MCF 10A (cell line): Measurements from ENCODE around the gene PLD1. TPM values are rescaled to one million over a fixed set of nuclear protein-coding genes. Genes with fewer than 3 reads are reported as not detected.
"Not testable (repeated sequence)": the region's sequence is repeated elsewhere in the genome, so short reads cannot be mapped to it uniquely, and the experiment has no call there.

ENCODE experiments used
- BruUV-seq: library from RNA; stranded (reverse); fragments of 400-500 nt; replicated peaks from 2 replicates; lab custom pipeline; 2021; lab: Mats Ljungman, UMichigan
- CTCF ChIA-PET: fragments of 300-600 bp; sonication (Branson Sonifier 250); formaldehyde crosslinking; extraction: SDS; loops from one replicate; lab custom pipeline; 2021; ENCODE audit warnings: antibody characterized with exemption, inconsistent platforms; lab: Yijun Ruan, JAX
- POLR2A ChIA-PET: fragments of 300-600, 350-650 bp; sonication (Branson Sonifier 250); formaldehyde crosslinking; extraction: SDS; loops from one replicate; lab custom pipeline; 2020; ENCODE audit warnings: antibody characterized with exemption, inconsistent platforms; lab: Yijun Ruan, JAX
- DNase-seq: peaks from one replicate; pipeline ENCODE4 v3.0.0-alpha.2; 2018; ENCODE audit not compliant: unreplicated experiment
- H3K27ac Mint-ChIP-seq: one replicate; pipeline ENCODE4 v1.8.0; 2022; ENCODE audit warnings: mild to moderate bottlenecking, low read depth, mixed read lengths; ENCODE audit not compliant: unreplicated experiment
- H3K27me3 Mint-ChIP-seq: one replicate; pipeline ENCODE4 v1.8.0; 2022; ENCODE audit warnings: mixed read lengths; ENCODE audit not compliant: insufficient read depth, unreplicated experiment
- H3K36me3 Mint-ChIP-seq: one replicate; pipeline ENCODE4 v1.8.0; 2022; ENCODE audit warnings: mild to moderate bottlenecking, moderate library complexity, mixed read lengths; ENCODE audit not compliant: insufficient read depth, unreplicated experiment
- H3K4me1 Mint-ChIP-seq: one replicate; pipeline ENCODE4 v1.8.0; 2022; ENCODE audit warnings: mixed read lengths; ENCODE audit not compliant: insufficient read depth, unreplicated experiment
- H3K4me3 Mint-ChIP-seq: one replicate; pipeline ENCODE4 v1.8.0; 2022; ENCODE audit warnings: mild to moderate bottlenecking, moderate library complexity, mixed read lengths; ENCODE audit not compliant: unreplicated experiment
- H3K9me3 Mint-ChIP-seq: one replicate; pipeline ENCODE4 v1.8.0; 2022; ENCODE audit warnings: mixed read lengths; ENCODE audit not compliant: unreplicated experiment
- intact Hi-C: fragments of 100-400 bp; cut with micrococcal nuclease; formaldehyde crosslinking; loops from 2 replicates; pipeline ENCODE4 v1.14.1; 2022
- total RNA-seq: library from RNA; stranded (reverse); gene quantifications from 2 replicates; pipeline ENCODE4 v1.2.3, GENCODE V29; 2022
- TF ChIP-seq, protein P1 (sequence below): fragments of 200-600 bp; IDR thresholded peaks from one replicate; pipeline ENCODE4 v1.8.0; 2022; ENCODE audit warnings: antibody characterized with exemption, mild to moderate bottlenecking; ENCODE audit not compliant: unreplicated experiment

The PLD1 gene
- total RNA-seq, 1 experiment from 2014 or later: 8.0 TPM

DNA sequence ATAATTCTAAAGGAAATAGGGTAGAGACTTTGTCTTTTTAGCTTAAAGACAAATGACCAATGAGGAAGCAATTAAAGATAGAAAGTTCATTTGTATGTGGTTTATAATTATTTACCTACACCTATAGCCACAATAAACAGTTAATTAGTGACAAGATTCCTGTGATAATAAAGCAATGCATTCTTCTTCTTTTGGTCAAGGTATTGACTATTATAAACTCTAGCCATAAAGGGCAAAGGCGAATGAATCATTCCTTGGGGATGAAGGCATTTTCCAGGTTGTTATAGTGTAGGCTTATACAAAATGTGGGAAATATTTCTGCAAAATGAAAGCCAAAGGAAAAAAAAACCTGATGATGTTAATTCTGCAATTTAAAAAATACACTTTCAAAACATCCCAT is 115.4 kb downstream of the PLD1 start:
- H3K4me1 Mint-ChIP-seq: no peaks in the 10 kb centered on the region
- H3K4me3 Mint-ChIP-seq: no peak overlapping the region
- no peak for DNase-seq
- H3K36me3 Mint-ChIP-seq: peaks cover 20% of the 10 kb centered on the region
- H3K27me3 Mint-ChIP-seq: no peaks in the 10 kb centered on the region
- intact Hi-C loops: no loop called here
- BruUV-seq: no TSS peak
- H3K27ac Mint-ChIP-seq: no peak overlapping the region
- CTCF ChIA-PET: interaction anchor here (1.6 kb wide), 1 partner anchor 77 kb away, joined by 5 read pairs; no protein-coding TSS in a partner anchor
- no peaks in the 10 kb centered on the region for H3K9me3 Mint-ChIP-seq
- POLR2A ChIA-PET: no interaction called here
- TF ChIP-seq, protein P1, sequence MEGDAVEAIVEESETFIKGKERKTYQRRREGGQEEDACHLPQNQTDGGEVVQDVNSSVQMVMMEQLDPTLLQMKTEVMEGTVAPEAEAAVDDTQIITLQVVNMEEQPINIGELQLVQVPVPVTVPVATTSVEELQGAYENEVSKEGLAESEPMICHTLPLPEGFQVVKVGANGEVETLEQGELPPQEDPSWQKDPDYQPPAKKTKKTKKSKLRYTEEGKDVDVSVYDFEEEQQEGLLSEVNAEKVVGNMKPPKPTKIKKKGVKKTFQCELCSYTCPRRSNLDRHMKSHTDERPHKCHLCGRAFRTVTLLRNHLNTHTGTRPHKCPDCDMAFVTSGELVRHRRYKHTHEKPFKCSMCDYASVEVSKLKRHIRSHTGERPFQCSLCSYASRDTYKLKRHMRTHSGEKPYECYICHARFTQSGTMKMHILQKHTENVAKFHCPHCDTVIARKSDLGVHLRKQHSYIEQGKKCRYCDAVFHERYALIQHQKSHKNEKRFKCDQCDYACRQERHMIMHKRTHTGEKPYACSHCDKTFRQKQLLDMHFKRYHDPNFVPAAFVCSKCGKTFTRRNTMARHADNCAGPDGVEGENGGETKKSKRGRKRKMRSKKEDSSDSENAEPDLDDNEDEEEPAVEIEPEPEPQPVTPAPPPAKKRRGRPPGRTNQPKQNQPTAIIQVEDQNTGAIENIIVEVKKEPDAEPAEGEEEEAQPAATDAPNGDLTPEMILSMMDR: no peak

DNA sequence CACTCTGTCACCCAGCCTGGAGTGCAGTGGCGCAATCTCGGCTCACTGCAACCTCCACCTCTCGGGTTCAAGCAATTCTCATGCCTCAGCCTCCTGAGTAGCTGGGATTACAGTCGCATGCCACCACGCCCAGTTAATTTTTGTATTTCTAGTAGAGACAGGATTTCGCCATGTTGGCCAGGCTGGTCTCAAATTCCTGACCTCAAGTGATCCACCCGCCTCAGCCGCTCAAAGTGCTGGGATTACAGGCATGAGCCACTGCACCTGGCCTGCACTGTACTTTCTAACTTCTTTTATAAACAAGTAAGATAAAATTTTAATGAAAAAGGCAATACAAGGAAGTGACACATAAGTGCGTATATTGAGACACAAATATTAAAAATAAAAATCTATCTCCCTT is 117.7 kb downstream of the PLD1 start:
- H3K36me3 Mint-ChIP-seq: peaks cover 16% of the 10 kb centered on the region
- POLR2A ChIA-PET, BruUV-seq, H3K9me3 Mint-ChIP-seq, H3K27ac Mint-ChIP-seq, DNase-seq, intact Hi-C loops, H3K4me3 Mint-ChIP-seq, H3K4me1 Mint-ChIP-seq, H3K27me3 Mint-ChIP-seq: not testable (repeated sequence)
- CTCF ChIA-PET: interaction anchor here (0.7 kb wide), 1 partner anchor 303 kb away, joined by 3 read pairs; no protein-coding TSS in a partner anchor

DNA sequence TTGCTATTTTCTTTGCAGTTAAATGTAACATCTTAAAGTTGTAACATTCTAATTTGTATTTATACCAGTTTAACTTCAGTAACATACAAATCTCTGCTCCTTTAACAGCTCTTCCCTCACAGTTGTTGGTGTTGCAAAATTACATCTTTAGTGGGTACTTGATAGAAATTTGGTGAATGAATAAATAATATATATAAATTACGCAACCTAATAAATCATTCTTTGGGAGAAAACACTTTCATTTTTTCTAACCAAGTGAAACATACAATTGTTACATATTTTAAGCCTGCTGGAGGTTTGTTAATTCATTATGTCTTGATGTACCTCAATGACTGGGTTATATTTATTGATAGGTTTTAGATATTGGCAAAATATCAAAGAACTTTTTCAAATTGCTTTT is 118.8 kb downstream of the PLD1 start:
- no peaks in the 10 kb centered on the region for H3K27me3 Mint-ChIP-seq
- peaks cover 13% of the 10 kb centered on the region for H3K36me3 Mint-ChIP-seq
- no peak overlapping the region for H3K4me3 Mint-ChIP-seq
- intact Hi-C loops: no loop called here
- CTCF ChIA-PET: interaction anchor here (0.5 to 0.8 kb wide), 2 partner anchors 83 to 97 kb away, joined by 3 to 4 read pairs; no protein-coding TSS in a partner anchor
- H3K27ac Mint-ChIP-seq: no peak overlapping the region
- POLR2A ChIA-PET: interaction anchor here (0.6 to 1.2 kb wide), 2 partner anchors 50 to 120 kb away, joined by 3 read pairs; no protein-coding TSS in a partner anchor
- DNase-seq: no peak
- H3K9me3 Mint-ChIP-seq: no peaks in the 10 kb centered on the region
- BruUV-seq: no TSS peak
- H3K4me1 Mint-ChIP-seq: no peaks in the 10 kb centered on the region
- TF ChIP-seq, protein P1: no peak

DNA sequence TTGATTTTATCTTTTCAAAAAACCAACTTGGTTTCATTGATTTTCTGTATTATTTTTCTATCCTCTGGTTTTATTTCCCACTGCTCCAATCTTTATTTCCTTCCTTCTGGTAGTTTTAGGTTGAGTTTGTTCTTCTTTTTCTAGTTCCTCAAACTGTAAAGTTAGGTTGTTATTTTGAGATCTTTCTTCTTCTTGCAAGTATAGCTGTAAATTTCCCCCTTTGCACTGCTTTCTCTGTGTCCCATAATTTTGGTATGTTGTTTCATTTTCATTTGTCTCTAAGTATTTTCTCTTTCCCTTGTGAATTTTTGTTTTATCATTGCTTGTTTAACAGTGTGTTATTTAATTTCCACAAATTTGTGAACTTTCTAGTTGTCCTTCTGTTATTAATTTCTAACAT is 120.0 kb downstream of the PLD1 start:
- Mint-ChIP-seq H3K36me3 (peaks cover 19% of the 10 kb centered on the region), H3K27me3 (no peaks in the 10 kb centered on the region), H3K4me3 (no peak overlapping the region), H3K4me1 (no peaks in the 10 kb centered on the region), H3K27ac (no peak overlapping the region), H3K9me3 (no peaks in the 10 kb centered on the region)
- BruUV-seq: no TSS peak
- CTCF ChIA-PET: interaction anchor here (0.6 kb wide), 1 partner anchor 144 kb away, joined by 3 read pairs; no protein-coding TSS in a partner anchor
- no peak for DNase-seq
- POLR2A ChIA-PET: interaction anchor here (0.6 kb wide), 1 partner anchor 664 kb away, joined by 3 read pairs; no protein-coding TSS in a partner anchor
- intact Hi-C loops: no loop called here
- TF ChIP-seq, protein P1: no peak
